ENCODE measurements around the gene TMEM271.

TMEM271 gene

GRCh38 chr4:576245-576821 is at the start of gene TMEM271:
TSS of gene TMEM271 (minus strand) at chr4:576295. CDS start at chr4:576062, 233 bp downstream.
- no peak within 1 kb of the TSS for H3K9ac ChIP-seq (ENCODE audit: low read length)
- H3K4me3 ChIP-seq (ENCODE audit: low read depth, low read length, poor library complexity, severe bottlenecking), result no peak within 1 kb of the TSS
- H4K20me1 ChIP-seq (ENCODE audit: insufficient read depth, low read length), result no peaks in the 10 kb centered on the region
- H3K27ac ChIP-seq (ENCODE audit: low read depth, low read length, poor library complexity, severe bottlenecking), result no peak within 1 kb of the TSS
- H3K9me3 ChIP-seq (ENCODE audit: low read length), result no peaks in the 10 kb centered on the region
- H2AFZ ChIP-seq (ENCODE audit: low read length), result no peak within 1 kb of the TSS
- no peaks in the 10 kb centered on the region for H3K36me3 ChIP-seq (ENCODE audit: insufficient read depth, low read length)
- no peaks in the 10 kb centered on the region for H3K27me3 ChIP-seq (ENCODE audit: insufficient read depth, low read length)
- H3K9me2 ChIP-seq (ENCODE audit: low read depth, low read length), result no peaks in the 10 kb centered on the region
- no peaks in the 10 kb centered on the region for H3K4me1 ChIP-seq (ENCODE audit: insufficient read depth, low read length, severe bottlenecking)
- no peaks in the 10 kb centered on the region for H3F3A ChIP-seq (ENCODE audit: insufficient read depth, low read length)
- TF ChIP-seq CTCF (IDR thresholded peaks at IDR 0.05; ENCODE audit: low read length), result no peak
- TF ChIP-seq EZH2 (IDR thresholded peaks at IDR 0.05; ENCODE audit: borderline replicate concordance, low read length), result no peak
- H3K79me2 ChIP-seq (ENCODE audit: insufficient read depth, low read length), result no peaks in the 10 kb centered on the region
- no peak within 1 kb of the TSS for H3K4me2 ChIP-seq (ENCODE audit: low read length)

GRCh38 chr4:625631-626161 is 49.6 kb upstream of the TMEM271 start:
- Histone ChIP-seq H3K9me2 (ENCODE audit: low read depth, low read length) (no peaks in the 10 kb centered on the region), H3K27ac (ENCODE audit: low read depth, low read length, poor library complexity, severe bottlenecking) (no peak overlapping the region), H2AFZ (ENCODE audit: low read length) (no peak overlapping the region), H3K79me2 (ENCODE audit: insufficient read depth, low read length) (no peaks in the 10 kb centered on the region), H3K4me2 (ENCODE audit: low read length) (no peak overlapping the region), H3F3A (ENCODE audit: insufficient read depth, low read length) (no peaks in the 10 kb centered on the region), H4K20me1 (ENCODE audit: insufficient read depth, low read length) (no peaks in the 10 kb centered on the region), H3K4me1 (ENCODE audit: insufficient read depth, low read length, severe bottlenecking) (no peaks in the 10 kb centered on the region), H3K4me3 (ENCODE audit: low read depth, low read length, poor library complexity, severe bottlenecking) (no peak overlapping the region), H3K36me3 (ENCODE audit: insufficient read depth, low read length) (no peaks in the 10 kb centered on the region), H3K27me3 (ENCODE audit: insufficient read depth, low read length) (no peaks in the 10 kb centered on the region), H3K9ac (ENCODE audit: low read length) (no peak overlapping the region), H3K9me3 (ENCODE audit: low read length) (no peaks in the 10 kb centered on the region)
- no peak for TF ChIP-seq EZH2 (IDR thresholded peaks at IDR 0.05; ENCODE audit: borderline replicate concordance, low read length)
- no peak for TF ChIP-seq CTCF (IDR thresholded peaks at IDR 0.05; ENCODE audit: low read length)

GRCh38 chr4:624705-625590 is 48.9 kb upstream of the TMEM271 start, which contains the start of gene PDE6B:
TSS of gene PDE6B (plus strand) at chr4:625573. CDS start at chr4:625627, 54 bp downstream.
- H3K27me3 ChIP-seq (ENCODE audit: insufficient read depth, low read length), result no peaks in the 10 kb centered on the region

More at GRCh38 chr4:624705-625590, 48.9 kb upstream of the TMEM271 start, which contains the start of gene PDE6B:
- H3K9me2 ChIP-seq (ENCODE audit: low read depth, low read length), result no peaks in the 10 kb centered on the region
- no peaks in the 10 kb centered on the region for H3K36me3 ChIP-seq (ENCODE audit: insufficient read depth, low read length)
- no peak within 1 kb of the TSS for H3K27ac ChIP-seq (ENCODE audit: low read depth, low read length, poor library complexity, severe bottlenecking)
- no peaks in the 10 kb centered on the region for H4K20me1 ChIP-seq (ENCODE audit: insufficient read depth, low read length)
- H2AFZ ChIP-seq (ENCODE audit: low read length), result no peak within 1 kb of the TSS
- H3F3A ChIP-seq (ENCODE audit: insufficient read depth, low read length), result no peaks in the 10 kb centered on the region
- H3K9me3 ChIP-seq (ENCODE audit: low read length), result no peaks in the 10 kb centered on the region
- H3K4me1 ChIP-seq (ENCODE audit: insufficient read depth, low read length, severe bottlenecking), result no peaks in the 10 kb centered on the region
- H3K4me2 ChIP-seq (ENCODE audit: low read length), result no peak within 1 kb of the TSS
- TF ChIP-seq EZH2 (IDR thresholded peaks at IDR 0.05; ENCODE audit: borderline replicate concordance, low read length) (no peak), CTCF (IDR thresholded peaks at IDR 0.05; ENCODE audit: low read length) (no peak)
- H3K9ac ChIP-seq (ENCODE audit: low read length), result no peak within 1 kb of the TSS
- no peak within 1 kb of the TSS for H3K4me3 ChIP-seq (ENCODE audit: low read depth, low read length, poor library complexity, severe bottlenecking)
- no peaks in the 10 kb centered on the region for H3K79me2 ChIP-seq (ENCODE audit: insufficient read depth, low read length)
